SK-MEL-5 (cell line): Measurements from ENCODE around the gene MARCHF2. TPM values are rescaled to one million over a fixed set of nuclear protein-coding genes. Genes with fewer than 3 reads are reported as not detected.
A peak's percentile ranks its signal among the peaks of the same experiment; 100 is the strongest.

Experiments
- DNase-seq: peaks from one replicate; pipeline ENCODE4 v3.0.0-alpha.2; 2016; ENCODE audit warnings: low read depth, low spot score
- in situ Hi-C: cut with HindIII; loops from 2 replicates; pipeline ENCODE4 v1.10.0; 2016; ENCODE audit warnings: low sequenced_read_pairs, high pct_unique_total_duplicates, low pct_unique_long_range_greater_than_20kb
- total RNA-seq: library from RNA; depleted of rRNA; stranded (reverse); fragments of >200 nt; shearing (Covaris generic); gene quantifications from 2 replicates; pipeline ENCODE4 v1.2.3, GENCODE V29; 2014

MARCHF2 gene
- total RNA-seq, 1 experiment from 2014 or later: 16.6 TPM

DNA sequence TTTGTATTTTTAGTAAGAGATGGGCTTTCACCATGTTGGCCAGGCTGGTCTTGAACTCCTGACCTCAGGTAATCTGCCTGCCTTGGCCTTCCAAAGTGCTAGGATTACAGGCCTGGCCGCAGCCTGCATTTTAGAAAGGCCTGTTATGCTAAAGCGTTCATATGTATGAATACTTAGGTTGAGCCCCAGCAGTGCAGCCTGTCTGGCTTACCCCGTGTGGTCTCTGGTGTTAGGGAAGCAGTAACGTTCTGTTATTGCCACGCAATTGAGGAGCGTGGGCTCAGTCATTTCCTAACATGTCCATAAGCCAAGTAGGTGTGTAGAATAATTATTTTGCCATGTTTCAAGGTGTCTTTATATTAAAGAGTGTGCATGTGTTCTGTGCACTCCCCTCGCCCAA, 46.0 kb downstream of the MARCHF2 start:
- in situ Hi-C loops: no loop called here

DNA sequence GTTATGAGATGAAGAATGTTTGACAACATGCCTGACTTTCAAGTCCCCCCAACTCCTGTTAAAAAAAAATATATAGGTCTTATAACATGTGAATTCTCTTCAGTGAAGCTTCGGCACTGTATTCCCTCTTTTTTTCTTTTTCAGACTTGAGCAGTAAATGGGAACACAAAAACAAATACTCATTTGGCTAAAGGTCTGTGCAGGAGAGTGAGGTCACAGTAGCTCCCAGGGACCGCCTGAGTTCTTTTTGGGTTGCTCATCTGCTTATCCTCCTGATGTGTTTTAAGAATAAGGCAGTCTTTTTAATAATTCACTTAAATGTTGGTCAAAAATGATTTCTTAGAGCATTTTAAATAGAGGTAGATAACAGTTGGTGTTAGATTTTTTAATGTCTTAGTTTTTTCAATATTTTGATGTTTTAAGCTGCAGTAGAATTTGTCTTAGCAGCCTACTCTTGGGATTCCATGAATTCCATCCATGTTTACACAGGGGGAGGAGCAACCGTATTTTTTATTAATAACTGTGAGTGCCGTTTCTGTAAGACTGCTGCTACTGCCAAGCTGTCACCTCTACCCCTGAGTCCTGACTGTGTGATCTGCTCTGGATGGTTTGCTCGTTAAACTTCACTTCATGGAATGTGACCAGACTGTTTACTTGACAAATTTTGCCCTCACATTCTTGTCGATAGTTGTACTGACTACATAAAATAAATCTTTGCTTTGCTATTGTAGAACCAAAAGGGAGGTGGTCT, 46.6 kb downstream of the MARCHF2 start:
- no peak for DNase-seq
- in situ Hi-C loops: no loop called here

More for the DNA sequence above, 46.0 kb downstream of the MARCHF2 start:
- no peak for DNase-seq

DNA sequence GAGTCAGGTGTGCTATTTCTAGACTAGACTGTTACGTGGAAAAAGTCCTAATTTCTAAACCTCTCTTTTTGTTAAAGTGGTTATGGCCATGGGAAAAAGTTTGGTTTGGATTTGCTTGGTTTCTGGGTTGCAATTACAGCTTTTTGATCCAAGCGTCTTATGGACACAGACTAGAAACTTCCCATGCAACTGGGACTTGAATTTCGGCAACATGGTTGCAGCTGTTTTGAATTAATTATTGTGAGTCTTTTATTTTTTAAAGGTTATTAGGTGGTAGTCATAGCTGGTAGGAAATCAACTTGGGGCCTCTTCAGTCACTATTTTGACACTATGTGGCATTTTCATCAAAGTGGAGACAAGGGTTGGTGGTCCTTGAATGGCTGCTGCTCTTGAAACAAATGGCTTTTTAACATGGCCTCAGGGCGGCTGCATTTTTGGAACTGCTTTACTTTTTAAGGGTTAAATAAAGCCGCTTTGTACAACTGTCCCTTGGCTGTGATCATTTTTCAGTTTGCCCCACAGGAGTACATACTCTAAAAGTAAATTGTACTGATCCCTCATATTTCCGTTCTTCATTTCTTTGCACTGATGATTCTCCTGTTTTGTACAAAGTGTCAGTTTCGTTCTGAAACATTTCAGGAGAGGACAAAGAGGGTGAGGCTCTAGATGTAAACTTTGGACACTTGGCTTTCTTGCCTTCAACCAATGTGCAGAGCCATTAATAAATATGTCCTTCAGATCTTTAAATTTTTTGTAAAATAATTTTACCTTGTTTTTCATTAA, 47.6 kb downstream of the MARCHF2 start:
- peak; percentile 13 for DNase-seq
- in situ Hi-C loops: no loop called here

DNA sequence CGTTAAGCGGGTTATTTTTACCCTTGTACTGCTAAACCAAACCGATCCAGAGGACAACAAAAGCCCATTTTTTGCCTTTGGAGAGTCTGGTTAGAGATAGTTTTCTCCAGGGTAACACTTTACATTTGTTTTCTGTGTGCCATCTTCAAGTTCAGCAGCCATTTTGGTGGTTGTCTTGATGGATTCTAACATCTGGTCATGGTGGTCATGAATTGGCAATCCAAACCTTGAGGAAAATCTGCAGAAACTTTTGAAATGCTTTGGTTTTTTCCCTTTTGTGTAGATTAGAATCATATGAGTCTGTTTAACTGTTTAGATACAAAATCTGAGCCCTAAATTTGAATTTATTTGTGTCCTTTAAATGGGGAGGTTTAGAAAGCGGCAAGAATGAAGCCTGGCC, 48.3 kb downstream of the MARCHF2 start:
- in situ Hi-C loops: no loop called here
- no peak for DNase-seq

DNA sequence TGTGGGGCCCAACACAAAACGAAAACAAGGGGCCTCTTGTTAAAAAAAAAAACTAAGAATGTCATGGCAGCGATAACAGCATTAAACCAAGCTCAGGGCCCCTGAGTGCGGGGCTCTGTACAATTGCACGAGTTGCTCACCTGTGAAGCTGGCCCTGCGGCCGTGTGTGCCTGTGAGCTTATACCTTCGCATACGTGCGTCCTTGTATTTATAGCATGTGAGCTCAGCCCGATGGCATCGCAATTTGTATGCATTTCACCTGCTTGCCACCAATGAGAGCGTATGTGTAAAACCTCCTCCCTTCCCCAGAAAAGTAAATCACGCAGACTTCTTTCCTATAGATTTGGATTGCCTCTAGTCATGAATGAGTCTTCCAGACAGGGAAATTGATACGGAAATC, 48.8 kb downstream of the MARCHF2 start:
- in situ Hi-C loops: no loop called here
- no peak for DNase-seq

DNA sequence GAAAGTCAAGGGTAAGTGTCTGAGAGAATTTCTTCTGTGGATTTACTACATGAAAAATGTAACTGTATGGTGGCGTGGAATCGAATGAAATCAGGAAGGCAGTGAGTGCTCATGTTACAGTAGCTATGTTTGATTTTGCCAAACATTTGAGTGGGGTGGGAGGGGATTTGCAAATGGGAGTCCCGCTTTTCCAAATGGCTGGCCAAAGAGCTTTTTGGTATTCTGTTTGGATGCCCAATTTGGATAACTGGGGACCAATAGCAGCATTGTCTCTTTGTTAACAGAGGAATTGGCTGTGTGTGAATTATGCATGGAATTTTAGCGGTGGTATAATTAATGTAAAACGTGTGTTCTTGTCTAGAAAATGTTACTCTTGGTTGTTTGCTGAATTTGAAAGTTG, 49.5 kb downstream of the MARCHF2 start:
- in situ Hi-C loops: no loop called here
- DNase-seq: no peak

DNA sequence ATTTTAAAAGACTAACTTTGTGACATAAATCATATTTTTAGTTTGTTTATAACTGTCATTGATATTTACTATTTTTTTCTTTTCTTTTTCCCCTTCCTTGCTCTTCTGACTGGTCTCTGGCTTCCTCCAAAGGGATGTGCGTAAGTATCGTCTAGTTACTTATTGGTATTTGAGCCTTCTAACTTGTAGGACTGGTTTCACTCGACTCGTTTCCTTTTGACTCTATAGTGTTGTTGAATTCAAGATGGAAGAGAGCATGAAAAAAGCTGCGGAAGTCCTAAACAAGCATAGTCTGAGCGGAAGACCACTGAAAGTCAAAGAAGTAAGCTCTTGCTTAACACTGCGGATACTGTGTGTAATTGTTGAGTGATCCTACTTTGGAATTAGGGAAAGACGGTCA, 50.3 kb downstream of the MARCHF2 start:
- DNase-seq: no peak
- in situ Hi-C loops: no loop called here

DNA sequence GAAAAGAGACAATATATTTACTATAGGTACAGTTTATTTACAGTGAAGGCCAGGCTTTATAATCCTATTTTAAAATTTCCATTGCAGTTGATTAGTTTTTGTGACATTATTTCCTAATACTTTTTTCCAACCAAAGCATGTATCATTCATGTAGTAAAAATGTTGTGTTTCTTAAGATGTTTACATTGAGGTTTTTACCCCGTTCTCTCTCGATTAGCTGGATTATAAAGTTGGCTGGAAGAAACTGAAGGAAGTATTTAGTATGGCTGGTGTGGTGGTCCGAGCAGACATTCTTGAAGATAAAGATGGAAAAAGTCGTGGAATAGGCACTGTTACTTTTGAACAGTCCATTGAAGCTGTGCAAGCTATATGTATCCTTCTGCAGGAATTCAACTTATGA, 52.9 kb downstream of the MARCHF2 start:
- in situ Hi-C loops: no loop called here
- DNase-seq: no peak

DNA sequence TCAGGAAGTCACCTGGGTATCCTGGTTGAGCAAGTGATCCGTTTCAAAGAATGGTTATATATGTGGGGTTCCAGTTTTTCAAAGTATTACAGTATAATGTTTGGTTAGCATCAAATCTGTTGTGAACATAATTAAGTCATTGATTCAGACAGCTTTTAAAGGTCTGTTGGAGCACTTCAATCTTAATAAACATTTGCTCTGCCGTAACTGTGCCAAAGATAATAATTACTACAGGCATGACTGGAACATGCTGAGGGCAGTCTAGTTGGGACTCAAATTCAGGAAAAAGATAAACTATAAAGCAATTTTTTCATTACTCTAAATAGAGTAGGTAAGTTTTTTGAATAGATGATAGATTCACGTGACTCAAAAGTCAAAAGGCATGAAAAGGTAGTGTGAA, 55.0 kb downstream of the MARCHF2 start:
- no peak for DNase-seq
- in situ Hi-C loops: no loop called here

DNA sequence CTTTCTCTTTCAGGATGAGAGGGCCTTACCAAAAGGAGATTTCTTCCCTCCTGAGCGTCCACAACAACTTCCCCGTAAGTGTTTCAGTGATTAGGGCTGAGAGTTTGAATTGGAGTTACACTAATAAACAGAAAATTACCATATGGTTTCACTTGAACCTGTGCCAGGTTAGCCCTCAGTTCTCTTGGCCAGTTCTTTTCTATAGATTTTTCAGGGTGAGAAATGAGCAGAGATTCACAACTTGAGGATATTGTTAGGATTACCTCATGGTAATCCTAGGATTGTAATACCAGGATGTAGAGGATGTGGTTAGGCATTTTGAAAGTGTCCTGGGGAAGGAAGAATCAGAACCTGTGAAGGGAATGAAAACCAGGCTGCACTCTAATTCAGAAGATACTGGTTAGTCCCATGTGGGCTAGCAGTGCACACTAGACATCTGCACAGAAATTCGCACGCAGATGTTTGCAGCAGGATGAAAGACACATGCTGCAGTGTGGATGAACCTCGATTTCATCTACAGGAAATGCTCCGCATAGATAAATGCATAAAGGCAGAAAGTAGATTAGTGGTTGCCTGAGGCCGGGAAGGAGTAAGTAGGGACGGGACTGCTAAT, 55.8 kb downstream of the MARCHF2 start:
- DNase-seq: no peak
- in situ Hi-C loops: no loop called here

DNA sequence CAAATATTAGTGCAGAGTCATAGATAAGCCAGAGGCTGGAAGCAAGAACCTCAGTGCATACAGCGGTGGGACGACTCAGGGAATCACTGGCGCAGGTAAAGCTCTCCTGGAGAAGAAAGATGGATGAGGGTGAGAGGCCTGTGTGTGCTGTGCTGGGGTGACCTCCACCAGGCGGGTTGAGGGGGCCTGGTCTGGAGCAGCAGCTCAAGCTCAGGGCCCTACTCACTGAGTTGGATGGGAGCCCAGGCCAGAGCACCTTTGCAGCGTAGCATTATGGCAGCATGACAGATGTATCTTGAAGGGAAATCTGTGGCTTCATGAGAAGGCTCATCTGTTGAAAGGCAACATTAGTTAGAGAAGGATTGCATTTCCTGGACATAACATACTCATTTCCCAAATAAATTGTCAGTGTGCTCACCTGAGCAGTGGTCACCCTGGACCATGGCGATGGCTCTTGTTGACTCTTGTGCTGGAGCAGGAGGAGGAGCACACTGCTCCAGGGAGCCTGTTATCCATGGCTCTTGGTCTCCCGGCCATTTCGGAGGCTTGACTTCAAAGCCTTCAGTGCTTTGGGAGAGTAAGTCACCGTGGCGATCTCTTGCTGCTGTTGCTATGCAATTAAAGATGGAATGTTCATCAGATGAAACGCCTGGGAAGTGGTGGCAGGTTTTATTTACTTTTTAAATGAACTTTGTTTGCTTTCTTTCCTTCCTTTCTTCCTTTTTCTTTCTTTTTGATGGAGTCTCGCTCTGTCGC, 56.7 kb downstream of the MARCHF2 start:
- no peak for DNase-seq
- in situ Hi-C loops: no loop called here

DNA sequence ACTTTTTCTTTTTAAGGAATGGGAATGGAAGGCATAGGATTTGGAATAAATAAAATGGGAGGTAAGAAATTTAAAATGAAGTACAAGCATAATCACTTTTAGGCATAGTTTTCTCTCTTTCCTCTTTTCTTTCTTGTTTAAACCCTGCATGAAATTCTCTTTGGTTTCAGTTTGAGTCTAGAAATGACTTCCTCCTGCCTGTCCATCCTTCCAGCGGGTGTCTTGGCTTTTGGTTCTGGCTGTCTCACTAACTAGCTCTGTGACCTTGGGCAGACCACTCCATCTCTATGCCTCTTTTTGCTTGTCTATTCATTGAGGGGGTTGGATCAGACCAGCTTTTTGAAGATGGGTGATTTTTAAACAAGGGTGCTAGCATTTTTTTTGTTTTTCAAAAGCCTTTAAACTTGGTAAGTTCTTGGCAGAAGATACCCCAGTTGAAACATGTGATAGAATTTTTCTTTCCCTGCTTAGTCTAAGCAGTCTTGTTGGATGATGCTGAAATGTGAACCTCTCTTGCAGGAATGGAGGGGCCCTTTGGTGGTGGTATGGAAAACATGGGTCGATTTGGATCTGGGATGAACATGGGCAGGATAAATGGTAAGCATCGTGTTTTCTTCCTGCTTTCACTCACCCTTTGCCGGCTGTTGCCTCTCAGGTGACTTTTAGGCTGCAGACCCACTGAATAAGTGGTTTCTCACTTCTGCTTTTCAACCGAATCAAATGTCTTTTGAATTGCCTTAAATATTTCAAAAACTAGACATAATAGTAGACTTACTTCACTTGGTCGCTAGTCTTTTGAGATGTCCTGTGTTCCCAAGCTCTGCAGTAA, 60.8 kb downstream of the MARCHF2 start:
- DNase-seq: no peak
- in situ Hi-C loops: no loop called here

DNA sequence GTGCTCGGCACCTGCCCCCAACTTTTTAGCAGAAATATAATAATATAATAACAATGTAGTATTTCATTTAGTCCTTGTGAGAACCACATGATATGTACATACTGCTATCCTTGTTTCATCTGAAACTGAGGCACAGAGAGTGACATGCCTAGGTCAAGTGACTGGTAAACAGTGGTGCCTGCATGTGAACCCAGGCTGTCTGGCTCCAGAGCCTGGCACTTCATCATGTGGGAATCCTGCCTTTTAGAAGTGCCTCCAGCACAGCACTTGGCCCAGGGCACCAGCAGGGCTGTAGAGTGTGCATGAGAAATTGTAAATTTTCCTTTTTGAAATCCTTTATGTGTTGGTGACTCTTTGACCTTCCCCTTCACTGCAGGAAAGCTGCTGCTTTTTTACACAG, 61.9 kb downstream of the MARCHF2 start:
- in situ Hi-C loops: no loop called here
- peak; percentile 37 for DNase-seq

DNA sequence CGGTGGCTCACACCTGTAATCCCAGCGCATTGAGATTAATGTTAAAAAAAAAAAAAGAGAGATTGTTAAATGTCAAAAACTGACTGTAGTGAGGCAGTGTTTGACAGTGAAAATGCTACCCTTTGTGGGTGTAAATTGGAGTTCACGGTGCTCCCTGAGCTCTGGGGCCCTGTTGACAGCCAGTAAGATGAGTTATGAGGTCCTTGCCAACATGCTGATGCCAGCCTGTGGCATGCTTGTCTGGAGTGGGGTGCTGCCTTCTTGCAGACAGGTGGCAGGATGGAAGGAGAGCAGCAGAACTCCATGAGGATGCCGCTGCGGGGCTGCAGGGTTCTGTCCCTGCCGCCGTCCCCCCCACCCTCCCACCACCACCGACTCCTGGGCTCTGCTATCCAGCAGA, 63.4 kb downstream of the MARCHF2 start:
- in situ Hi-C loops: no loop called here
- no peak for DNase-seq

DNA sequence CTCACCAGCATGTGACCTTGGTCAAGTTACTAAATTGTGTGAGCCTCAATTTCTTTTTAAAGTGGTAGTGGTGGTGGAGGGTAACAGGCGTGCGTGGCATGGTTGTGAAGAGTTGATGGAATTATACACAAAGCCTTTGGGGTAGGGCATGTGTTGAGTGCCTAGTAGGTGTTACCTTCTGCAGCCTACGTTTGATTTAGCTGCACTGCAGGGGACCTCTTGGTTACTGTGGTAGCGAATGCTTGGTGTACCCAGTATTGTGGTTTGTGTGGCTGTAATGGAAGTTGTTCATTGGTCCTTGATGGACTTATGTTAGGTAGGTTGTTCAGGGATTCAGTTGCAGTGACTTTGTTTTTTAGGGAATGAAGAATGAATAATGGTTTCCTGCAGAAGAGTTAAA, 64.8 kb downstream of the MARCHF2 start:
- DNase-seq: no peak
- in situ Hi-C loops: no loop called here

DNA sequence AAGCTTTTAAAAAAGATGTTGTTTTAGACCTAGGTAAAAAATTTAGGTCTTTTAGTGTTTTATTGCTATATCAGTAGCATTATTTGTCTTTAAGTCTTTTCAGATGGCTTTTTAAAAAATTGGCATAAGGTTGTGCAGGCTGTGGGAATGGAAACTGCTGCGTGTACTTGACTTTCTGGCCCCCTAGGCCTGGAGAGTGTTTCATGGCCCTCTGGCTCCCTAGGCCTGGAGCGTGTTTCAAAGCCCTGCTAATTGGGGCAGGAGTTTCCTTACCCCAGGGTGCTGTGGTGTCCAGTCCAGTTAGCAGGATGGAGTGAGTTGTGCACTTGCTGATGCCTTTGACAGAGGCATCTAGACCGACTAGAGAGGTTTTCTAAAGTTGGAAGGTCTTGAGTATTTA, 65.5 kb downstream of the MARCHF2 start:
- in situ Hi-C loops: no loop called here
- DNase-seq: no peak

DNA sequence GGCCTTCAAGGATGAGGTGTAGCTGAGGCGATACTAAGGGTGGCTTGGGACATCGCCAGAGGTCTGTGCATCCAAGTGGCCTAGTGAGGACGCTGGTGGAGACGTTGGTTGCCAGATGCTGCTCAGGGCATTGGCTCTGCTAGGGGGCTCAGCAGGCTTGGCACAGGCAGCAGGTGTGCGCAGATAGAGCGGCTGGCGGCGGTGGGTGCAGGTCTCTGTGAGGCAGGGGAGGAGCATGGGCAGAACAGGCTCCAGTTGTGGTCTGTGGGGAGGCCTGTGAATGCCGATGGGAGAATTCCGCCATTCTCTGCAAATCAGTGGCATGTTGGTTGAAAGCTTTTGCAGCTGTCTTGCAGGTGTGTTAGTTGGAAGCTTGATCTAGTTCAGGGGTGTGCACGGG, 68.1 kb downstream of the MARCHF2 start:
- no peak for DNase-seq
- in situ Hi-C loops: no loop called here
